Muscle layer of colon (tissue), 2 donors: ENCODE measurements around the gene RAB35.

ENCODE experiments used
- H3K27ac ChIP-seq: one replicate; pipeline ENCODE4 v1.7.0; 2013; ENCODE audit warnings: low read depth, mild to moderate bottlenecking, low read length, moderate library complexity
- H3K27me3 ChIP-seq, 2 donors: one replicate each; pipeline ENCODE4 v1.7.0; 2013; ENCODE audit warnings: low read length in 2 of 2, mild to moderate bottlenecking in 2 of 2; ENCODE audit not compliant: insufficient read depth in 2 of 2, control insufficient read depth in 1 of 2
- H3K36me3 ChIP-seq: one replicate; pipeline ENCODE4 v1.7.0; 2013; ENCODE audit warnings: mild to moderate bottlenecking, low read length; ENCODE audit not compliant: insufficient read depth
- H3K4me1 ChIP-seq: one replicate; pipeline ENCODE4 v1.7.0; 2013; ENCODE audit warnings: mild to moderate bottlenecking, low read length; ENCODE audit not compliant: insufficient read depth
- H3K4me3 ChIP-seq, 2 donors: one replicate each; pipeline ENCODE4 v1.7.0; 2013; ENCODE audit warnings: low read length in 2 of 2, low read depth in 1 of 2, mild to moderate bottlenecking in 1 of 2, moderate library complexity in 1 of 2
- H3K9ac ChIP-seq: one replicate; pipeline ENCODE4 v1.7.0; 2013; ENCODE audit warnings: low read length
- H3K9me3 ChIP-seq: one replicate; pipeline ENCODE4 v1.7.0; 2013; ENCODE audit warnings: mild to moderate bottlenecking, low read length
- donor health status: abdominal sarcoma.
- donor health status: Adenocarcinoma of cecum.

Gene RAB35

DNA sequence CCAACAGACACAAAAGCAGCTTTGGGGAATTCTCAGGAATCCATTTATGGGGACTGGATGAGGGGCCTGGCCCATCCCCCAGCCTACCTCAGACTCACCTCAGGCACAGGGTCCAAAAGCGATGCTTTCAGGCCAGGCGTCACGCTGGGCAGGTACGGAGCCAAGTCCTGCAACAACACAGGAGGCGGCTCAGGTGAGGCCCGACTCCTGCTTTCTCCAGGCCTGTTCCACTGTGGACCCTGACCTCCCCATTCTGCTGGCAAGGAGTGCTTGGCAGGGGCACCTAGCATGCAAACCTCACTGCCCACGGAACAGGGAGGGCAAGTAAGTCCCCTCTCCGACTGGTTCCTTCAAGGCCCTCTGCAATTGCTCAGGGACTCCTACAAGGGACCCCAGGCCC is 28.6 kb upstream of the RAB35 start:
- H3K9me3 ChIP-seq = no peaks in the 10 kb centered on the region
- no peak overlapping the region for H3K27ac ChIP-seq
- H3K4me3 ChIP-seq = no peak overlapping the region
- no peak overlapping the region for H3K9ac ChIP-seq
- peaks cover 89% of the 10 kb centered on the region for H3K36me3 ChIP-seq
- no peaks in the 10 kb centered on the region for H3K4me1 ChIP-seq
- H3K27me3 ChIP-seq = no peaks in the 10 kb centered on the region

DNA sequence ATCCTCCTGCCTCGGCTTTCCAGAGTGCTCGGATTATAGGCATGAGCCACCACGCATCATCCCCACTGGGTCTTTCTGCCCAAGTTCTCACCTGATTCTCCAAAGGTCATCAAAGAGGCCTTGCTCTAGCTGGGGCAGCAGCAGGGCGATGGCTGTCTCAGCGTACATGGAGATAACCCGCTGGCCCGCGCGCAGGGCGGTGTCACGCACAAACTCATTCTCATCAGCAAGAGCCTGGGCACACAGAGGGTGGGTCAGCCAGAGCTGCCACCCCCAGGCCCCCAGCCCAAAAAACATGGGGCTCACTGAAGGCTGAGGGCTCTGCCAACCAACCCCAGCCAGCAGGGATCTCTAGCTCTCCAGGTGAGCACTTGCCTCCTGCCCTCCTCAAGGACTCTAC is 27.7 kb upstream of the RAB35 start:
- Histone ChIP-seq H3K27ac (no peak overlapping the region), H3K36me3 (peaks cover 88% of the 10 kb centered on the region), H3K9me3 (no peaks in the 10 kb centered on the region), H3K9ac (no peak overlapping the region), H3K4me1 (no peaks in the 10 kb centered on the region), H3K27me3 (no peaks in the 10 kb centered on the region), H3K4me3 (no peak overlapping the region)

DNA sequence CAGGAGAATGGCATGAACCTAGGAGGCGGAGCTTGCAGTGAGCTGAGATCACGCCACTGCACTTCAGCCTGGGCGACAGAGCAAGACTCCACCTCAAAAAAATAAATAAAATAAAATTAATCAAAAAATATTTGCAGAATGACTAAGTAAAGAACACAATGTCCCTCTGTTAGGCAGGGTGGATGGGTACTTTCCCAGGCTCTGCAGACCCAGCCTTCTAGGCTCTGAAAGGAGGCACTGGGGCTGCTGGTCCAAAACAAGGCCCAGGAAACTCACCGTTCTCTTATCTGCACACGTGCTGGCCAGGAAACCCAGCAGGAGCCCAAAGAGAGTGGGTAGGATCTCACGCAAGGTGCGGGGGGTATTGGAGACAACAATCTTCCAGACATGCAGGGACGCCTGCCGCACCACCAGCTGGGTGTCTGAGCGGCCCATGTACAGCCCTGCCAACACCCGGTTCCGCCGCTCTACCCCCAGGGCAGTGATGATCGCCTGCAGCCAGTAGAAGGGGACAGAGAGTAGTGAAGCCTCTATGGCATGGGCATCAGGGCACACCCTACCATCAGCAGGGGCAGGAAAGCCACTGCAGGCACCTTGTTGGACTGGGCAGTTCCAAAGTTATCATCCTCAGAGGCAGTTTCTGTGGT is 25.8 kb upstream of the RAB35 start:
- no peaks in the 10 kb centered on the region for H3K27me3 ChIP-seq
- H3K9me3 ChIP-seq = no peaks in the 10 kb centered on the region
- H3K36me3 ChIP-seq = peaks cover 86% of the 10 kb centered on the region
- no peak overlapping the region for H3K27ac ChIP-seq
- H3K4me3 ChIP-seq = no peak overlapping the region
- H3K9ac ChIP-seq = no peak overlapping the region
- H3K4me1 ChIP-seq = no peaks in the 10 kb centered on the region

DNA sequence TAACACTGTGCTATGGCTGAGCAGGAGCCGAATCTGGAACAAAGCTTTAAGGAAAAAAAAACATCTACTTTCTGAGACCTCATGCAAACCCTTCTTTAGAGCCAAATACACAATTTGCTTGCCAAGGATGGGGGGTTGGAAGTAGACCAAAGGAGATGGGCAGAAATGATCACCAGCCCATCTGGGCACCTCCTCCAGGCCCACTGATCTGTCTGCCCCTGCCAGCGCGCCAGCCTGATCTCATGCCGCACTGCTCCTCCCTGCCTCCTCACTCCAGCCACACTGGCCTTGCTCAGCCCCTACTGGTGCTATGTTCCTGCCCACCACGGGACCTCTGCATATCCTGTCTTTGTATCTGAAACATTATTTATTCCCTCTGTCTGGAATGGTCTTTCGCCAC is 24.8 kb upstream of the RAB35 start:
- H3K4me3 ChIP-seq = no peak overlapping the region
- no peaks in the 10 kb centered on the region for H3K9me3 ChIP-seq
- H3K4me1 ChIP-seq = no peaks in the 10 kb centered on the region
- no peaks in the 10 kb centered on the region for H3K27me3 ChIP-seq
- no peak overlapping the region for H3K9ac ChIP-seq
- H3K27ac ChIP-seq = no peak overlapping the region
- H3K36me3 ChIP-seq = peaks cover 88% of the 10 kb centered on the region

DNA sequence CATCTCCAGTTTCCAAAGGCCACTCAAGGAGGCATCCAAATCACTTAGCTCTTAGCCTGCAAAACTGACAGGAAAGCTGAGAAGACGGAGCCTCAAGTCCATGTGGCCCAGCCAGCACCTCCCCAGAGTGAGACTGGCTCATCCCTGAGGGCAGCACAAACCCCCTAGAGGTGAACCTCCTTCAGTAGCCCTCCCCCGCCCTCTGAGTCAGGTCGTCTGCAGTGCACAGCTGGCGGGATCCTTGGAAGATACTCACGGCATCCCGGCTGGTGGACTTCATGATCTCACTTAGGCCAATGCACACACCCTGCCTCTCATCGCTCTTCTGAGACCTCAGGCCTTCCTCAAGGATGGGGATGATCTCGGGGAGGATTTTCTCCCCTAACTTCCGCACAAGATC is 24.1 kb upstream of the RAB35 start:
- no peaks in the 10 kb centered on the region for H3K9me3 ChIP-seq
- no peaks in the 10 kb centered on the region for H3K27me3 ChIP-seq
- H3K9ac ChIP-seq = no peak overlapping the region
- no peak overlapping the region for H3K4me3 ChIP-seq
- H3K36me3 ChIP-seq = peaks cover 93% of the 10 kb centered on the region
- no peaks in the 10 kb centered on the region for H3K4me1 ChIP-seq
- no peak overlapping the region for H3K27ac ChIP-seq

DNA sequence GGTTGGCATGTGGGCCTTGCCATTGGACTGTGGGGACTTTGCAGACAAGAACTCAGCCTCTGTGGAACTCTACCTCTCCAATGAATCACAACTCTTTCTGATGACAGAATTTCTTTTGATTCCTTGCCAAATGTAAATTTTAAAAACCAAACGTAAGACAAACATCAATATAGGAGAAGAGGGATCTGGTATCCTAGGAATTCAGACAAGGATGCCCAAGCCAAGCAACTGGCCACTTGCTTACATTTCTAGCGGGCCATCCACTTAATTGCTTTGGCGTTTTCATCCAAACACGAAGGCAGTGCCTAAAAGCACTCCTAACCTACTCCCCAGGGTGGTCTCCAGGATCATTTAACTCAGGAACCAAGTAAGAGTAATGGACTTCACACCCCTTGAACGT is 23.4 kb upstream of the RAB35 start:
- H3K36me3 ChIP-seq = peaks cover 91% of the 10 kb centered on the region
- H3K27ac ChIP-seq = no peak overlapping the region

DNA sequence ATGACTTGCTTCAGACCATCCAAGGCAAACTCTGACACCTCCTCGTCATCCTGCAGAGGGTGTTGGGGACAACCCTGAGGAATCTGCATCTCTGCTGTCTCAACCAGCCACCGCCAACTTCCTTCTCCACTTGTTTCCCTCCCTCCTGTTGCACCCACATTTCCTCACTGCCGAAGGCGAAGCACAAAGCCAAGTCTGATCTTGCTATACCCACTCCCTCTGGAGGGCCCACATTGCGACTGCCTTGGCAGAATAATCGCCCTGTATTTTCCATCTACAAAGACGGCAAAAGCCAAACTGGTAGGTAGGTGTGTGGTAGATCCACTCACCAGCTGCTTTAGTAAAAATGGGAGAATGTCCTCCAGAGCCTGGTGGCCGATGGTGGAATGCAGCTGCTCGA is 21.8 kb upstream of the RAB35 start:
- Histone ChIP-seq H3K9me3 (no peaks in the 10 kb centered on the region), H3K27me3 (no peaks in the 10 kb centered on the region), H3K4me3 (no peak overlapping the region), H3K36me3 (peaks cover 93% of the 10 kb centered on the region), H3K27ac (no peak overlapping the region), H3K9ac (no peak overlapping the region), H3K4me1 (no peaks in the 10 kb centered on the region)

More for the DNA sequence above, 23.4 kb upstream of the RAB35 start:
- H3K9ac ChIP-seq = no peak overlapping the region
- no peaks in the 10 kb centered on the region for H3K4me1 ChIP-seq
- no peak overlapping the region for H3K4me3 ChIP-seq
- H3K9me3 ChIP-seq = no peaks in the 10 kb centered on the region
- no peaks in the 10 kb centered on the region for H3K27me3 ChIP-seq

DNA sequence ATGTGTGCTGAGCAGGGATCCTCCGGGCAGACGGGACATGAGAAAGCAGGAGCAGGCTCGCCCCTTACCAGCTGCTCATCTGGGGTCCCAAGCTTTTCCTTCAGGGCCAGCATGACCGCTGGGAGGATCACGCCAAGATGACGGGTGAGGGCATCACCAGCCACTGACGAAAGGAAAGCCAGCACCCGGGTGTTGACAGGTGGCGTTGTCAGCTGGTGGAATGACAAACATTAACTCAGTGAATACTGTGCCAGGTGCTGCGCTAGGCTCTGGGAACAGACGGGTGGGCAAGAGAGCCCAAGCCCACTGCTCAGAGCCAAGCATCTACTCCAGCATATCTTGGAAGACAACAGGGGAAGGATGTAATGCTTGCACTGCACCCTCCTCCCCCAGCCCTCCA is 21.3 kb upstream of the RAB35 start:
- no peak overlapping the region for H3K27ac ChIP-seq
- no peaks in the 10 kb centered on the region for H3K9me3 ChIP-seq
- H3K4me3 ChIP-seq = no peak overlapping the region
- peaks cover 94% of the 10 kb centered on the region for H3K36me3 ChIP-seq
- H3K9ac ChIP-seq = no peak overlapping the region
- H3K4me1 ChIP-seq = no peaks in the 10 kb centered on the region
- no peaks in the 10 kb centered on the region for H3K27me3 ChIP-seq

DNA sequence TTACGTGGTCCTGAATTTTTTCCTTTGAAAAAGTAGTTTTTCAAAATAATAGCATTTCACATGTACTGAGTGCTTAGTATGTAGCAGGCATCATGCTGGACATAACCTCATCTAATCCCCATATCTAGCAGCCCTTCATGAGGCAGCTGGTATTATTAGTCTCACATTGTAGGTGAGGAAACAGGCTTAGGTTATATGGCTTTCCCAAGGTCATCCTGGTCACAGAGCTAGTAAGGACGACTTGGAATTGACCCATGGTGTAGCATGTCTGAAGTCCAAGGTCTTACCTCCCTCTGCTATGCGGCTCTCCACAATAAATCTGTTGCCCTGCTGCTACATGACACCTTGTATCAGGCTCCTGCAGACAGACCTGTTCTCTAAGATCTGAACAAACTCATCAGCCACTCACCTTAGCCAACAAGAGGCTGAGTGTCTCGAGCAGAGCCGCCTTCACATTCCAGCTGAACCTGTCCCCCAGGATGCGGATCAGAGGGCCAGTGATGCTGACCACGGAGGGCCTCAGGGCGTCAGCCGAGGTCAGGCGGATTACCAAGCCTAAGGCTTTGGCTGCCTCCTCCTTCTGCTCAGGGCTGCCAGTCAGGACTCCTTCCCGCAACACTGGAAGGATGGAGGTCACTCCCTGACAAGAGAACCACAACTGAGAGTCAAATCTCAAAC is 19.7 kb upstream of the RAB35 start:
- H3K4me3 ChIP-seq = no peak overlapping the region
- no peak overlapping the region for H3K27ac ChIP-seq
- H3K9ac ChIP-seq = no peak overlapping the region
- no peaks in the 10 kb centered on the region for H3K4me1 ChIP-seq
- peaks cover 94% of the 10 kb centered on the region for H3K36me3 ChIP-seq
- no peaks in the 10 kb centered on the region for H3K27me3 ChIP-seq
- no peaks in the 10 kb centered on the region for H3K9me3 ChIP-seq

DNA sequence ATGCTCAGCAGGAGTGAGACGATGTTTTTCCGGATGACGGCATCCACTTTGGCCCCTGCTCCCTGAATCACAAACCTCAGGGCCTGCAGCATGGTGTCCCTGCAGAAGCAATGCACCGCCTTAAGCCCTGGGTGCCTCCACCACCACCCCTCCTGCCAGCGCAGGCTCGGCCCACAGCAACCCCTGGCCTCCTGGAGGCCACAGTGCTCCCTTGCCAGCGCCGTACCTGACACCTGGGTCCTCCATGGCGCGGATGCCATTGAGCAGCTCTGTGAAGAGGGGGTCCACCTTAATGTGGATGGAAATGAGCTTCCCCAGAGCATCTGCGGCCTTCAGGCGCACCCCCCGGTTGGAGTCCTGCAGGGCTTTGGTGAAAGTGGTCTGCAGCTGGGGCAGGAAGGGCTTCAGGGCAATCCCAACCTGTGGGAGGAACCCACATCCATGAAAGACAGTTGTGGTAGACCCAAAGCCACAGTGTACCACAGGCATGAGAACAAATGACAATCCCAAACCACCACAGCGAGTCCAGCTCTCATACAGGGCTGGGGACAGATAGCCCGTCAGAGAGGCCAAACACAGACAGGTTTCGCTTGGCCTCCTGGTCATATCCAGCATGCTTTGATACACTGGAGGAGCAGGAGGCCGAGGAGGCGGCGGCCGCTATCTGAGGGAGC is 17.9 kb upstream of the RAB35 start:
- H3K4me3 ChIP-seq = no peak overlapping the region
- no peaks in the 10 kb centered on the region for H3K27me3 ChIP-seq
- H3K9ac ChIP-seq = no peak overlapping the region
- no peaks in the 10 kb centered on the region for H3K9me3 ChIP-seq
- no peaks in the 10 kb centered on the region for H3K4me1 ChIP-seq
- H3K36me3 ChIP-seq = peaks cover 94% of the 10 kb centered on the region
- no peak overlapping the region for H3K27ac ChIP-seq

DNA sequence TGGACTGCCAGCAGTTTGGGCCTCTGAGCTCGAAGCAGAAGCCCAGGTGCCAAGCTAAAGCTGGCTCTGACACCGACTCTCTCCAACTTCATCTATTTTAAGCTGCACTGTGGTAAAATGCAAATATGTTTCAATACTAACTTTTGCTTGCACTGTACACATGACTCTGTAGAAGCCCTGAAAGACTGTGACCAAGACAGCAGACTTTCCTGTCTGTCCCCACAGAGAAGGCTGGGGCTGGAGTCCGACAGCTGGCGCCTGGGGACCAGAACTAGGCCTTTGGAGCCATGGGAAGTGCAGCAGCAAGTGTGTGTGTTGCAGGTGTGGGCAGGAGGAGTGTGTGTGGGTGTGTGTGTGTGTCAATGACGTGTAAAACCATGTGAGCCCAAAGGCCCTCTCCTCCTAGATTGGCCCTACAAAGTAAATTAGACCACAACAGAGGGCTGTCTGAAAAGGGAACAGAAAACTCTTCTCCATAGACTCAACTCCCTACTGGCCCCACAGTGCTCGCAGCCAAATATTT is 16.4 kb upstream of the RAB35 start:
- Histone ChIP-seq H3K27me3 (no peaks in the 10 kb centered on the region), H3K4me3 (no peak overlapping the region), H3K27ac (no peak overlapping the region), H3K4me1 (no peaks in the 10 kb centered on the region), H3K9ac (no peak overlapping the region), H3K9me3 (no peaks in the 10 kb centered on the region), H3K36me3 (peaks cover 89% of the 10 kb centered on the region)
